Measurements from ENCODE around the gene LIG3.
"Not testable (repeated sequence)": the region's sequence is repeated elsewhere in the genome, so short reads cannot be mapped to it uniquely, and the experiment has no call there.

The LIG3 gene

GRCh38 chr17:34980353-34980680 is at the start of gene LIG3:
TSS of gene LIG3 (plus strand) at chr17:34980512. CDS start at chr17:34983006, 2,494 bp downstream.
- no peaks in the 10 kb centered on the region for H3K27me3 ChIP-seq (ENCODE audit: insufficient read depth, low read depth, severe bottlenecking)
- H3K36me3 ChIP-seq: peaks cover 24% of the 10 kb centered on the region
- no peak for TF ChIP-seq CTCF (IDR thresholded peaks at IDR 0.05; ENCODE audit: low read depth, low read length)
- DNase-seq: peak; percentile 96
- peak within 1 kb of the TSS; percentile 96 for H3K4me3 ChIP-seq (ENCODE audit: low read depth, low read length)
- peak within 1 kb of the TSS; percentile 99 for H3K27ac ChIP-seq
- no peaks in the 10 kb centered on the region for H3K9me3 ChIP-seq (ENCODE audit: severe bottlenecking)

- not testable (repeated sequence) for H3K36me3 ChIP-seq; H3K27ac ChIP-seq; H3K27me3 ChIP-seq (ENCODE audit: insufficient read depth, low read depth, severe bottlenecking); DNase-seq; H3K9me3 ChIP-seq (ENCODE audit: severe bottlenecking); H3K4me3 ChIP-seq (ENCODE audit: low read depth, low read length)
These were observed 29.5 kb upstream of the LIG3 start for GRCh38 chr17:34950780-34951179.

- no peak for TF ChIP-seq CTCF (IDR thresholded peaks at IDR 0.05; ENCODE audit: low read depth, low read length)
- Histone ChIP-seq H3K9me3 (ENCODE audit: severe bottlenecking) (no peaks in the 10 kb centered on the region), H3K27me3 (ENCODE audit: insufficient read depth, low read depth, severe bottlenecking) (no peaks in the 10 kb centered on the region), H3K36me3 (peaks cover 10% of the 10 kb centered on the region), H3K4me3 (ENCODE audit: low read depth, low read length) (no peak overlapping the region), H3K27ac (peak overlapping the region; percentile 14; the same call in 1 of the 2 replicates)
- DNase-seq: no peak
These were observed 21.9 kb upstream of the LIG3 start for GRCh38 chr17:34958438-34958837.

- Histone ChIP-seq H3K27me3 (ENCODE audit: insufficient read depth, low read depth, severe bottlenecking) (no peaks in the 10 kb centered on the region), H3K27ac (peak within 1 kb of the TSS; percentile 94), H3K36me3 (peaks cover 36% of the 10 kb centered on the region), H3K4me3 (ENCODE audit: low read depth, low read length) (peak within 1 kb of the TSS; percentile 79), H3K9me3 (ENCODE audit: severe bottlenecking) (no peaks in the 10 kb centered on the region)
- TF ChIP-seq CTCF (IDR thresholded peaks at IDR 0.05; ENCODE audit: low read depth, low read length): 0 out of 2 replicates have a peak, but pooled peaks have one; percentile 2
- peak; percentile 89 for DNase-seq
These were observed 19.0 kb upstream of the LIG3 start, which contains the start of the genes CCT6B and ZNF830 for GRCh38 chr17:34961093-34961911. TSS of gene CCT6B (minus strand) at chr17:34961460. CDS start at chr17:34961393, 67 bp downstream. TSS of gene ZNF830 (plus strand) at chr17:34961540. CDS start at chr17:34961567, 27 bp downstream.

GRCh38 chr17:34974179-34974578 is 6.1 kb upstream of the LIG3 start:
- no peak for TF ChIP-seq CTCF (IDR thresholded peaks at IDR 0.05; ENCODE audit: low read depth, low read length)
- no peaks in the 10 kb centered on the region for H3K27me3 ChIP-seq (ENCODE audit: insufficient read depth, low read depth, severe bottlenecking)
- H3K4me3 ChIP-seq (ENCODE audit: low read depth, low read length): no peak overlapping the region
- H3K36me3 ChIP-seq: no peaks in the 10 kb centered on the region
- H3K9me3 ChIP-seq (ENCODE audit: severe bottlenecking): no peaks in the 10 kb centered on the region
- no peak overlapping the region for H3K27ac ChIP-seq
- DNase-seq: no peak

- TF ChIP-seq CTCF (IDR thresholded peaks at IDR 0.05; ENCODE audit: low read depth, low read length): no peak
- Histone ChIP-seq H3K36me3 (no peaks in the 10 kb centered on the region), H3K4me3 (ENCODE audit: low read depth, low read length) (no peak overlapping the region), H3K27me3 (ENCODE audit: insufficient read depth, low read depth, severe bottlenecking) (no peaks in the 10 kb centered on the region), H3K27ac (no peak overlapping the region), H3K9me3 (ENCODE audit: severe bottlenecking) (no peaks in the 10 kb centered on the region)
- no peak for DNase-seq
These were observed 5.2 kb upstream of the LIG3 start for GRCh38 chr17:34974794-34975785.

Measured in WERI-Rb-1 (cell line).